Transverse colon (tissue), 4 donors: ENCODE results near the gene DGAT2L6.

Source experiments
- POLR2A ChIP-seq: fragments of 450-650 bp; IDR thresholded peaks from one replicate; pipeline ENCODE4 v1.6.1; 2016; ENCODE audit warnings: antibody characterized with exemption, mild to moderate bottlenecking, moderate library complexity
- POLR2AphosphoS5 ChIP-seq, 3 donors: sonication (generic); formaldehyde crosslinking; IDR thresholded peaks; one replicate each; pipeline ENCODE4 v1.6.1; 2016; ENCODE audit warnings: antibody characterized with exemption in 3 of 3
- TF ChIP-seq, protein P1 (sequence below), 5 experiments: fragments of 200-600 bp in 3 of 5; fragments of 450-650 bp in 2 of 5; sonication (generic) in 3 of 5; IDR thresholded peaks; 1 replicate in 2 of 5; 2 replicates in 3 of 5; pipeline ENCODE4 v1.5.1; 2016 to 2017; ENCODE audit warnings: antibody characterized with exemption in 5 of 5, inconsistent platforms in 3 of 5, mild to moderate bottlenecking in 2 of 5, moderate library complexity in 1 of 5

DNA sequence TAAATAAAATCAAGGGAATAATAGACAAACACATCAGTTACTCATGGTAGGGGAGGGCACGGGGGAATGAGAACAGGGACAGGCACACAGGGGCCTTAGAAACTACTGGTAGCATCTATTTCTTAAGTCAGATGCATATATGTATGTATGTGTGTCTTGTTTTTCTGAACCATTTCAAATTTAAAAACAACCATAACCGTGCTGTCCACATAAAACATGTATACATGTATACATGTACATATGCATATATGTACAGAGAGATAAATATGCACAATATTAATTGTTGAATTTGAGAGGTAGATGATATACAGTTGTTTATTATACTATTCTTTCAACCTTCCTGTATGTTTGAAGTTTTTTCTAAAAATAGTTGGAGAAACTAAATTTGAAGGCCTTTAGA lies 49.4 kb downstream of the DGAT2L6 start:
- TF ChIP-seq, protein P1, sequence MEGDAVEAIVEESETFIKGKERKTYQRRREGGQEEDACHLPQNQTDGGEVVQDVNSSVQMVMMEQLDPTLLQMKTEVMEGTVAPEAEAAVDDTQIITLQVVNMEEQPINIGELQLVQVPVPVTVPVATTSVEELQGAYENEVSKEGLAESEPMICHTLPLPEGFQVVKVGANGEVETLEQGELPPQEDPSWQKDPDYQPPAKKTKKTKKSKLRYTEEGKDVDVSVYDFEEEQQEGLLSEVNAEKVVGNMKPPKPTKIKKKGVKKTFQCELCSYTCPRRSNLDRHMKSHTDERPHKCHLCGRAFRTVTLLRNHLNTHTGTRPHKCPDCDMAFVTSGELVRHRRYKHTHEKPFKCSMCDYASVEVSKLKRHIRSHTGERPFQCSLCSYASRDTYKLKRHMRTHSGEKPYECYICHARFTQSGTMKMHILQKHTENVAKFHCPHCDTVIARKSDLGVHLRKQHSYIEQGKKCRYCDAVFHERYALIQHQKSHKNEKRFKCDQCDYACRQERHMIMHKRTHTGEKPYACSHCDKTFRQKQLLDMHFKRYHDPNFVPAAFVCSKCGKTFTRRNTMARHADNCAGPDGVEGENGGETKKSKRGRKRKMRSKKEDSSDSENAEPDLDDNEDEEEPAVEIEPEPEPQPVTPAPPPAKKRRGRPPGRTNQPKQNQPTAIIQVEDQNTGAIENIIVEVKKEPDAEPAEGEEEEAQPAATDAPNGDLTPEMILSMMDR (IDR thresholded peaks at IDR 0.05) = no peak
- TF ChIP-seq POLR2A (no peak), POLR2AphosphoS5 (IDR thresholded peaks at IDR 0.05) (no peak)
